GM21786 (cell line): ENCODE measurements around the gene PPP1CA.

Source experiments
- ATAC-seq: cut with Tn5 transposase; IDR thresholded peaks from one replicate; pipeline ENCODE4 v1.9.1; 2021; ENCODE audit not compliant: unreplicated experiment

The PPP1CA gene

DNA sequence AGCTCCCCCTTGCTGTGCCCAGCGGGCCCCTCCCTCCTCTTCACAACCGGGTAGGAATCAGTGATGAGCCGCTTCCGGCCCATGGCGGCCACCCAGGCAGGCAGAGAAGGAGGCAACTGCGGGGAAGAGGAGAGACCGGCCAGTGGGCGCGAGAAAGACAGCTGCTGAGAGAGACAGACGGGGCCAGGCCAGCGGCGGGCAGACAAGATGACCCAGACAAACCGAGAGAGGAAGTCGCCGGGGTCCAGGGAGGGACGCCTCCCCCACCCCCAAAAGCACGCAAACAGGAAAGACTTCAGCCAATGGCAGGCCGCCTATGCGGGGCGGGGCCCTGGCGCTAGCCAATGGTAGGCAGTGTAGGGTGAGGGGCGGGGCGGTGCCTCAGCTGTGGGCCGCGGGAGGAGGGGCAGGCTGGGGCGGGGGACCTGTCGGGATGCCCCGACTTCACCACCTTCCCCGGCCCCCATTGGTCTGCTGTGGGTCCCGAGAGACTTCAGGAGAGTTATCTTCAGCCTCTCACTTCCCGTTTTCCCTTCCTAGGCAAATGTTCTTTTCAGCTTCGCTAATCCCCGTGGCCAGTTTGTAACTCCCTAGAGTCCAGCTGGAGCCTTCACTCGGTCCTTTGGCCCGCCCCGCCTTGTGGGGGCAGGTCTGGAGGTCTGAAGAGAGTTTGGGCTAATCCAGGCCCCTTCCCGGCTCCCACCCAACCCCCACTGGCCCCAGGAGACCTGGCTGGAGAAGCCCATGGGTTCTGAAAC is 48.2 kb downstream of the PPP1CA start, which contains the start of gene POLD4:
TSS of gene POLD4 (minus strand) at position 230 of the 758 bp plus-strand sequence. CDS start at position 83, 147 bp downstream.
- peak; percentile 62 for ATAC-seq

DNA sequence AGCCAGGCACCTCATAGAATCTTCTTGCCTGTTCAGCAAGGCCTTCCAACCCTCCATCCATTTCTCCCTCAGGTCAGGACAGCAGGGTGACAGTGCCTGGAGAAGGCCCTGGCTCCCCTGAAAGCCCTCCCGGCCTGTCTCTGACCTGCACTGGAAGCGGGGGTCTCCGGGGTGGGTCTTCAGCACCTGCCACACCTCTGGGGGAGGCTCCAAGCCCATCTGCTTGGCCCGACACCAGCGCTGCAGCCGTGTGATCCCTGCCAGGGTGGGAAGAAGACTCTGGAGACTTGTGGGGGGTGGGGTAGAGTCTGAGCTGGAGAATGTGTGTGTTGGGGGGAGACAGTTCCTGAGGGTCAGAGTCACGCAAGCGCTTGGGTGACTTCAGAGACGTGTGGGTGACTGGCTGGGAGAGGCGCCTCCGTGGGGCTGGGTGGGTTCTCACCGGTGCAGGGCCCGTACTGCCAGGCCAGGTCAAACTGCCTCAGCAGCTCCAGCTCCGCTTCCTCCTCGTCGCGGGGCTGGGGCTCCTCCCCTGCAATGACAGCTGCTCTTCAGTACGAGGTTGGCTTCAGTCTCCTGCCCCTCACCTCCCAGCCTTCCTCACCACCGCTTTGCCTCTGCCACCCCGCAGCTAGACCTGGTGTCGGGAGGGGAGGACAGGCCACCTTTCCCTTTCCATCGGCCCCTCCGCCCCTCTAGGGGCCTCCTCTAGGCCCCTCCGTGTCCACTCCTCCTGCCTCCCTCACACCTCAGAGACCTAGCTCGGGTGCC is 48.9 kb downstream of the PPP1CA start:
- no peak for ATAC-seq

DNA sequence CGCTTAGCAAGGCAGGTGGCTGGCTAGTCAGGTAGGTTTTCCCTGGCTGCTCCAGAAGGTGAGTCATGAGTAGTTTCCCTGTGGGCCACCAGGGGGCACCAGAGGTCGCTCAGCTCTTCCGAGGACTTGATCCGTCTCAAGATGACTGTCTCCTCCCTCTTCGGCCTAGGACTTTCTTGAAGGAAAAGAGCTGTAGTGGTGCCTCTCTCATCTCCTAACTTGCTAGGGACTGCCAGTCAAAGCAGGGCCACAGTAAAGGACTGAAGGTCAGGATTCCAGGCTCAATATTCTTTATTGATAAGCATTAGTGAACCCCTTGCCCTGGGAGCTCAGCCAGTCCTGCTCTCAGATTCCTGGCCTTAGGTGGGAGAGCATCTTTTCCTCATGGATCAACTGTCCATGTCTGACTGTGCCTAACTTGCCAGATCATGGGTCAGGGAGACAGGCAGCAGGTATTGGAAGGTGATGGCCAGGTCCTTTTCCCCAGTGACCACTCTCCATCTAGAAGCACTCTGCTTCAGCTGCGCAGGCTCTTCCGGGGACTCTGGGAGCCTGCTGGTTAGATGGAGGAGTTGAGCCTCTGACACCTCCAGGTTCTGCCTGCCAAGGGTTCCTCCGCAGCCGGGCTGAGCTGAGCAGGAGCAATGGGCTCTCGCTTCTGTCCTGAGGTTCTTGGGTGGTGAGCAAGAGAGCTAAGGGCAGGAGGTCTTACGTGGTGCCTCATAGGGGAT is 50.2 kb downstream of the PPP1CA start:
- ATAC-seq: no peak

DNA sequence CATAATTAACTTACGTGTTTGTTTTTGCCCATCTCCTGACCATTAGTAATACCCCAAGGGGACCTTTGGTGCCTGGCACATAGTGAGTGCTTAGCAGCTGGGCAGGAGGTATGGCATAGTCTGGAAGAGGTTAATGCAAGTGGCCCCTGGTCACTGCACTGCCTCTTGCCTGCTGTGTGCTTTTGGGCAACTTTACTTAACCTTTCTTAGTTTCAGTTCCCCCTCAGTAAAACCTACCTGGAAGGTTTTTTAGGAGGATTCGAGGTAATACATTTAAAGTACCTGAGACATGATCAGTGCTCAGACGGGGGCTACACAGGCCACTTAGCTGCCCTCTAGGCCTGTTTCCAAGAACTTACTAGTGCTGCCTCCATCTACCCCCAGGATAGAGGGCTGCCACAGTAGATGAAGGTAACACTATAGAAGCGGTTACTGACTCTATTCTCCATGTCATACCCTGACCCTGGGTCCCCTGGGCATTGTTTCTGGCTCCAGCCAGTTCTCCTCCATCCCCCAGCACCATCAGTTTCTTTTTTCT is 51.7 kb downstream of the PPP1CA start:
- ATAC-seq: no peak

DNA sequence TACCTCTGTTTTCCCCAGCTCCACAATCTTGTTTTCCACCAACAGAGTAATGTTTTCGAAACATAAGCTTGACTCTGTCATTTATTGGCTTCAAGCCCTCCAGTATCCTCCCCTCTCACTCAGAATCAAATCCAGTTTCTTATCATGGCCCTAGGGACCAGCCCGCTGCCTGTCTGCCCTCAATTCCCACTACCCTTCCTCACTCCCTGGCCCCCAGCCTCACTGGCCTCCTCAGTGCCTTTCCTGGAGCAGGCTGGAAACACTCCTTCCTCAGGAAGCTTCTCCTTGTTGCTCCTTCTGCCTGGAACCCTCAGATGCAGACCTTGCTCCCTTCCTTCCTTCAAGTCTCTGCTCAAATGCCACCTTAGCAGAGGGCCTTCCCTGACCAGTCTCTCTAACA is 52.2 kb downstream of the PPP1CA start:
- no peak for ATAC-seq

DNA sequence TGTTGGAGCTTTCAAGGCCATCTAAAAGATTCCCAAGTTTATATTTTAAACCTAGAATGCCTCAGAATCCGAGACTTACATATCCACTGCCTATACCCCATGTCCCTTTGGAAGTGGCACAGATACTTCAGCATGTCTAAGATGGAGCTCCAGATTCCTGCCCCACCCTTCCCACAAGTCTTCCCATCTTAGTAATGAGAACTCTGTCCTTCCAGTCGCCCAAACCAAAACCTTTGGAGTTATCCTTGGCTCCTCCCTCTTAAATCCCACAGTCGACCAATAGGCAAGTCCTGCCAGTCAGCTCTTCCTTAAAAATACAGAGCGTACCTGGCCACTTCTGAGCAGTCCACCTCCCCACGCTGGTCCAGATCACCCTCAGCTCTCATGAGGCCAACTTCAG is 52.6 kb downstream of the PPP1CA start:
- no peak for ATAC-seq
